Hepatocyte (in vitro differentiated cells): ENCODE measurements around the gene SEC22C.

Source experiments
- CTCF ChIP-seq: fragments of 200-600 bp; sonication (generic); IDR thresholded peaks from 2 replicates; pipeline ENCODE4 v1.5.1; 2016; ENCODE audit warnings: antibody characterized with exemption, mild to moderate bottlenecking; ENCODE audit not compliant: poor library complexity
- EZH2 ChIP-seq: fragments of 200-600 bp; sonication (generic); IDR thresholded peaks from 2 replicates; pipeline ENCODE4 v1.6.1; 2016; ENCODE audit warnings: antibody characterized with exemption, mild to moderate bottlenecking, borderline replicate concordance
- EZH2phosphoT487 ChIP-seq: fragments of 200-600 bp; sonication (generic); IDR thresholded peaks from one replicate; pipeline ENCODE4 v1.6.1; 2018; ENCODE audit warnings: antibody characterized with exemption, mild to moderate bottlenecking, low read depth, moderate library complexity; ENCODE audit not compliant: unreplicated experiment, severe bottlenecking

- TF ChIP-seq CTCF (no peak), EZH2phosphoT487 (no peak), EZH2 (no peak)
Measured at GRCh38 chr3:42527368-42527917, 54.3 kb downstream of the SEC22C start.
